Vagina (tissue), 2 donors: Measurements from ENCODE around the gene RIPK3.

ENCODE experiments used
- CTCF ChIP-seq, 3 experiments: fragments of 450-650 bp in 2 of 3; fragments of 200-600 bp in 1 of 3; sonication (generic) in 1 of 3; IDR thresholded peaks; one replicate each; pipeline ENCODE4 v1.5.1; 2017 to 2019; ENCODE audit warnings: antibody characterized with exemption in 3 of 3, mild to moderate bottlenecking in 2 of 3, moderate library complexity in 2 of 3
- POLR2A ChIP-seq, 2 donors: fragments of 450-650 bp; IDR thresholded peaks; one replicate each; pipeline ENCODE4 v1.6.1; 2017; ENCODE audit warnings: antibody characterized with exemption in 2 of 2, mild to moderate bottlenecking in 2 of 2, moderate library complexity in 2 of 2
- POLR2AphosphoS5 ChIP-seq, 2 donors: sonication (generic); formaldehyde crosslinking; IDR thresholded peaks; one replicate each; pipeline ENCODE4 v1.9.0; 2017; ENCODE audit warnings: antibody characterized with exemption in 2 of 2, mild to moderate bottlenecking in 2 of 2, low read depth in 1 of 2; ENCODE audit not compliant: insufficient read depth in 1 of 2

GRCh38 chr14:24369463-24369862 lies 29.7 kb upstream of the RIPK3 start:
- no peak for TF ChIP-seq CTCF (IDR thresholded peaks at IDR 0.05)
- TF ChIP-seq POLR2A (IDR thresholded peaks at IDR 0.05), result no peak
- no peak for TF ChIP-seq POLR2AphosphoS5 (IDR thresholded peaks at IDR 0.05; ENCODE audit: insufficient read depth in 1 of 2, low read depth in 1 of 2)
